ENCODE results near the gene KCNQ4.

Gene KCNQ4

GRCh38 chr1:40884055-40884795 is 100.6 kb downstream of the KCNQ4 start:
- no peak overlapping the region for H3K27ac ChIP-seq
- DNase-seq = no peak
- peak overlapping the region; percentile 37 for H3K4me3 ChIP-seq (ENCODE audit: low read depth, low read length)
- in situ Hi-C loops (cut with HindIII; ENCODE audit: low pct_ligation_motif_present, low sequenced_read_pairs) = no loop called here
- TF ChIP-seq CTCF (IDR thresholded peaks at IDR 0.05; ENCODE audit: low read depth, low read length, missing control alignments) = no peak
- H3K36me3 ChIP-seq (replicated peaks) = no peaks in the 10 kb centered on the region
- H3K27me3 ChIP-seq (replicated peaks) = no peaks in the 10 kb centered on the region

- in situ Hi-C loops (cut with HindIII; ENCODE audit: low pct_ligation_motif_present, low sequenced_read_pairs) = no loop called here
- no peak for TF ChIP-seq CTCF (IDR thresholded peaks at IDR 0.05; ENCODE audit: low read depth, low read length, missing control alignments)
- Histone ChIP-seq H3K4me3 (ENCODE audit: low read depth, low read length) (no peak overlapping the region), H3K36me3 (replicated peaks) (no peaks in the 10 kb centered on the region), H3K27ac (no peak overlapping the region), H3K27me3 (replicated peaks) (no peaks in the 10 kb centered on the region)
- no peak for DNase-seq
These were observed 102.9 kb downstream of the KCNQ4 start for GRCh38 chr1:40886318-40887011.

GRCh38 chr1:40887012-40887378 is 103.4 kb downstream of the KCNQ4 start:
- H3K36me3 ChIP-seq (replicated peaks) = no peaks in the 10 kb centered on the region
- DNase-seq = no peak
- no peak for TF ChIP-seq CTCF (IDR thresholded peaks at IDR 0.05; ENCODE audit: low read depth, low read length, missing control alignments)
- H3K4me3 ChIP-seq (ENCODE audit: low read depth, low read length) = no peak overlapping the region
- in situ Hi-C loops (cut with HindIII; ENCODE audit: low pct_ligation_motif_present, low sequenced_read_pairs) = no loop called here
- no peak overlapping the region for H3K27ac ChIP-seq
- no peaks in the 10 kb centered on the region for H3K27me3 ChIP-seq (replicated peaks)

- TF ChIP-seq CTCF (IDR thresholded peaks at IDR 0.05; ENCODE audit: low read depth, low read length, missing control alignments) = no peak
- H3K27me3 ChIP-seq (replicated peaks) = no peaks in the 10 kb centered on the region
- H3K4me3 ChIP-seq (ENCODE audit: low read depth, low read length) = no peak overlapping the region
- H3K36me3 ChIP-seq (replicated peaks) = no peaks in the 10 kb centered on the region
- in situ Hi-C loops (cut with HindIII; ENCODE audit: low pct_ligation_motif_present, low sequenced_read_pairs) = no loop called here
- DNase-seq = no peak
- H3K27ac ChIP-seq = no peak overlapping the region
These were observed 104.1 kb downstream of the KCNQ4 start for GRCh38 chr1:40887652-40888051.

Data from brain microvascular endothelial cell (primary cell).